DMS53 (cell line): Measurements from ENCODE around the gene ANKDD1A.
A peak's percentile ranks its signal among the peaks of the same experiment; 100 is the strongest.

Experiments used
- DNase-seq: peaks from one replicate; lab custom pipeline; 2025; lab: John Stamatoyannopoulos, UW

The ANKDD1A gene

GRCh38 chr15:64895285-64896065 is 16.2 kb upstream of the ANKDD1A start:
- no peak for DNase-seq

- no peak for DNase-seq
Observed at GRCh38 chr15:64896371-64897069, 15.2 kb upstream of the ANKDD1A start.

DNA sequence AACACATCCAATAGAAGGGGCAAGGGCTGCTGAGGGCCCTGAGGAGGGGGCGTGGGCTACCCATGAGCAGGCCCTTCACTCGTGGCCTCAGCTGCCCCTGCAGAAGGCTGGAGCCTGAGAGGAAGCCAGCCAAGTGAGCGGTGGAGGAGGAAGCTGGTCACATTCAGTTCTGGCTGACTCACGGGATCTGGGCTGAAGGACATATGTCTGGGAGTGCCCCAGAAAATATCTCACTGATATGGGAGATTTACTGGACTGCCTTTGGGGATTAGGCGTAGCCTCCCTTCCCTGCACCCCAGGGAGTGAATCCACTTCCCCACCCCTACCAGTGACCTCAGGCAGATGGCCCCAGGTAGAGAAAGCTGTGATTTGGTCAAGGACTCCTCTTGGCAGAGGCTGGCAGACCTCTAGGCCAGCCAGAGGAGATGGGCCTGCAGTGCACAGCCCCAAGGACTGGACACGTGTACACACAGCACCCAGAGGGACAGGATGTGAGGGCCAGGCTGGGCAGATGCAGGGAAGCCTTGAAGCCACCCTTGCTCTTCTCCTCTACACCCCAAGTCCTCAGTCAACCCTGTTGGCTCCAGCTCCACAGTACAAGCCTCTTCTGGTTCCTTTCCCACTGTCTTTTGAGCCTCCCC is 14.2 kb upstream of the ANKDD1A start:
- DNase-seq = no peak

- no peak for DNase-seq
Observed at GRCh38 chr15:64898406-64898805, 13.3 kb upstream of the ANKDD1A start.

- DNase-seq = peak; percentile 18
Observed at GRCh38 chr15:64901141-64901540, 10.6 kb upstream of the ANKDD1A start.

GRCh38 chr15:64901914-64902313 is 9.8 kb upstream of the ANKDD1A start:
- no peak for DNase-seq

DNA sequence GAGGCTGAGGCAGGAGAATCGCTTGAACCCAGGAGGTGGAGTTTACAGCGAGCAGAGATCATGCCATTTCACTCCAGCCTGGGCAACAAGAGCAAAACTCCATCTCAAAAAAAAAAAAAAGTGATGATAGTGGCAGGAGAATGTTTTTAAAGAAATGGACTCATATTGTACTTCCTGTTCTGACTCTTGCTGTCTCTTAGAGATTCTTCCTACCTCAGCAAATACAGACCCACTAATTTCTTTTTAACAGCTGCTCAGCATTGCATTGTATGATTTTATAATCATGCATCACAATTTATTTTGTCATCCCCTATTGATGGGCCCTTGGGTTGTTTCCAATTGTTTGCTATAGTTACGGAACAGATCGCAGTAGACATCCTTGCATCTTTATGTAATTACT is 8.8 kb upstream of the ANKDD1A start:
- DNase-seq = no peak

DNA sequence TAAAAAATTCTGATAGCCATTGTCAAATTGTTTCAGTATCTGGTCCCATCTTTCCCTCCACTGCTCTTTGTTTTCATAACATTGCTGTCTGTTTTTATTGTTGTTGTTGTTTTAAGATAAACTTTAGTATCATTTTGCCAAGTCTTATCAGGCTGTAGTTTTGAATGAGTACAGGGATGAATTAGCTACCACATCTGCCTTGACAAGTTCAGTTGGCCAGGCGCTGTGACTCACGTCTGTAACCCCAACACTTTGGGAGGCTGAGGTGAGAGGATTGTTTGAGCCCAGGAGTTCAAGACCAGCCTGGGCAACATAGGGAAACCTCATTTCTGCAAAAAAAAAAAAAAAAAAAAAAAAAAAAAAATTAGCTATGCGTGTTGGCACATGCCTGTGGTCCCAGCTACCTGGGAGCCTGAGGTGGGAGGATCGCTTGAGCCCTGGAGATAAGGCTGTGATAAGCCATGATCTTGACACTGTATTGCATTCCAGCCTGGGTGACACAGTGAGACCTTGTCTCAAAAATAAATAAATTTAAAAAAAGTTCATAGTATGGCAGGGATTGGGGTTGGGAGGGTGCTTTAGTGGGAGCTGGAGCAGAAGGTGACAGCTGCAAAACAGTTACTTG is 8.3 kb upstream of the ANKDD1A start:
- no peak for DNase-seq

- DNase-seq = no peak
Observed at GRCh38 chr15:64904189-64904588, 7.5 kb upstream of the ANKDD1A start.

- DNase-seq = peak; percentile 82
Observed at GRCh38 chr15:64905119-64905831, 6.4 kb upstream of the ANKDD1A start.

GRCh38 chr15:64905941-64906340 is 5.8 kb upstream of the ANKDD1A start:
- DNase-seq = peak; percentile 4

DNA sequence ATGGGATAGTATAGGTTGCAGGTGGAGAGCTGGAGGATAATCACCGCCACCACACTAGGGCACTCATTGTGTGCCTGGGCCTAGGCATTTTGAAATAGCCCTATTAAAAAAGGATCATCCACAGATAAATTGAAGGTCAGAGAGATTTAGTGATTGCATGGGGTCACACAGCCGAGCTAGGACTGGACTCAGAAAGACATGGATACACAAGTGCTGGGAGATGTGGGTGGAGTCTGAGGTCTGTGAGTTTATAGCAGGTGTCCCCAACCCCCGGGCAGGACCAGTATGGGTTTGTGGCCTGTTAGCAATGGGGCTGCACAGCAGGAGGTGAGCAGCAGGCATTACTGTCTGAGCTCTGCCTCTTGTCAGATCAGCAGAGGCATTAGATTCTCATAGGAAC is 5.3 kb upstream of the ANKDD1A start:
- DNase-seq = no peak

DNA sequence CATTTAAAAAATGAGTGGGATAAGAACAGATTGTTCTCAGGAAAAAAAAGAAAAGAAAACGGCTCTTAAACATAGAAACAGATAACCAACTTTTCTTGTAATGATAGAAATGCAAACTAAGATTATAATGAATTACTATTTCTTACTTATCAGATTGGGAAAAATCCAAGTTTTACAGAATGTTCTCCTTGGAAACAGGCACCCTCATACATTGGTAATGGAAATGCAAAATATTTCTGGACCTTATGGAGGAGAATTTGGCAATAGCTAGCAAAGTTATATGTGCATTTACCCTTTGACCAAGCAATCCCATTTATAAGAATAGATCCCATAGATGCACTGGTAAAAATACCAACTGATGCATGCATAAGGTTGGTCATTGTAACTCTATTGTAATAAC is 3.7 kb upstream of the ANKDD1A start:
- no peak for DNase-seq

DNA sequence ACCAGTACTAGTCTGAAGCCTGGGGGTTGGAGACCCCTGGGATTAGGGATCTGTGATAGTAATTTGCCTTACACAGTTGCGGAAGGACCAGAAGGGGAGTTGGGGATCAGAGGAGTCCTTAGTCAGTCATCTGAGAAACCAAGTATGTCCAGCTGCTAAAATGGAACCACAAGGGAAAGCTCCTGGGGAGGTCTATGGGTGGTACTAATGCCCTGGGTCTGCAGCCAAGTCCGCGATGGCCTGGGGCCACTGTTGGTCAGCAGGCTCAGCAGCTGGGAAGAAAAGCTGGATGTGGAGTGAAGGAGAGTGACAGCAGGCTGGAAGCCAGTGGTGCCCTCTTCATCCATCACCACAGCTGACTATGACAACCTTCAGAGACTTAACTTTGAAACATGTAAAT is 2.2 kb upstream of the ANKDD1A start:
- DNase-seq = no peak

DNA sequence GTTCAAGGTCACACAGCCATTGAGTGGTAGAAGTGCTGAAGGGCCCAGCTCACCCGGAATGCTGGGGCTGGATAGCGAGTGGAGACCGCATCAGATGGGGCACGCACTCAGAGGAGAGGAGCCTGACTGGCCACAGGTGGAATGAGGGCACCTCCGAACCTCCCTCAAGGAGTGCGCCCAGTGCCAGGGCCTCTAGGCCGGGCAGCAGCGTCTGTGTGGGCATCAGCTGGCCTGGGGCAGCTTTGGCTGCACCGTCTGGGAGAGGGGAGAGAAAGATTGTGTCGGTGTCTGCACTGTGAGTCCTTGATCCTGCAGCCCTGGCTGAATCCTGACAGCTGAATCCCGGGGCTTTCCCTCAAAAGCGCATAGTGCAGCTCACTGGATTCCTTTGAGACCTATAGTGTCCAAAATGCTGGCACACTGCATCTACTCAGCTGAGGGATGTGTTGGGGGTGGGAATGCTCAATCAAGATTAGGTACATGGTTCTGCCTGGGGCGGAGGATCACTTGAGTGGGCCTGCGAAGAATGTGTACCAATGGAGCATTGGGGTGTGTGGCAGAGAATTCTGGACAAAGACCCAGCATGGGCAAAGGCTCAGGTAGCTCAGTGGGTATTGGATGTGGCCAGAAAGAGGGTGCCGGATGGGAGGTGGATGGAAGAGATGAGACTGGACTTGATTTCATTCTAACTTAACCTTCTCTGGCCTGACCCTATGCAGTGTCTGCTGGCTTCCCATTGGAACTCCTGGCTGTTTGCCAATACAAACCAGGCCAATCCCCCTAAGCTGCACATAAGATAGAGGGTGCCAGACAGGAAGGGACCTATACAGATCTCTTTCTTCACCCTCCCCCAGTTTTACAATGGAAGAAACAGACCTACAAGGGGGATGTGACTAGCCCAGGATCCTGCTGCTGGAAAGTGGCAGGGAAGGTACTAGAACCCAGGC is 950 bp downstream of the ANKDD1A start:
- peak; percentile 43 for DNase-seq

DNA sequence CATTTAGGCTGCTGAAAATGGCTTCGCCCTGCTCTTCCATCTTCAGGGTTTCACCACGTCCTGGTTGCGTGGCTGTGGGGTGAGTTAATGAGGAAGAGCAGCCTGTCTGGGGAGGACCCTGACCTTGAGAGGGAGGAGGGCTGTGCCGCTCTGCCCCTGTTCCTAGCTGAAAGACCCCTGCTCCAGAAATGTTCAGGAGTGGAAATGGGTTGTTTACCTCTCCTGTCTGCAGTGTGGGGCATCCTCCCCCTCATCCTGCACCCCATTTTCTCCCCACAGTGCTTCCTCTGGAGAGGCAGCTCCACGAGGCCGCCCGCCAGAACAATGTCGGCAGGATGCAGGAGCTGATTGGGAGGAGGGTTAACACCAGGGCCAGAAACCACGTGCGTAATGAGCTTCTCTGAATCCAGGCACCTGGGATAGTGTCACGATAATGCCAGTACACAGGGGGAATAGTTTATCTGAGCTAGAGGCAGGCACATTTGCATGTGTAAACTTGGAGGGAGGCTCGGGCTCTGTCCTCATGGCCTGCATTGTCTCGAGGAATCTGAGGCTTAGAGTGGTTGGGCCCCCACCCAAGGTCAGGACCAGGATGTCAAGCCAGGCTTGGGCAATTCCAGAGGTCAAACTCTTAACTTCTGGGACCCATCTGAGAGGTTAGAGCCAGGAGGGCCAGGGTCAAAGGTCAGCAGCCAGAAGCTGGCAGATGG is 4.0 kb downstream of the ANKDD1A start:
- no peak for DNase-seq

GRCh38 chr15:64916365-64916764 is 4.7 kb downstream of the ANKDD1A start:
- DNase-seq = no peak

GRCh38 chr15:64917211-64917610 is 5.5 kb downstream of the ANKDD1A start:
- DNase-seq = no peak

GRCh38 chr15:64919721-64920120 is 8.0 kb downstream of the ANKDD1A start:
- no peak for DNase-seq

DNA sequence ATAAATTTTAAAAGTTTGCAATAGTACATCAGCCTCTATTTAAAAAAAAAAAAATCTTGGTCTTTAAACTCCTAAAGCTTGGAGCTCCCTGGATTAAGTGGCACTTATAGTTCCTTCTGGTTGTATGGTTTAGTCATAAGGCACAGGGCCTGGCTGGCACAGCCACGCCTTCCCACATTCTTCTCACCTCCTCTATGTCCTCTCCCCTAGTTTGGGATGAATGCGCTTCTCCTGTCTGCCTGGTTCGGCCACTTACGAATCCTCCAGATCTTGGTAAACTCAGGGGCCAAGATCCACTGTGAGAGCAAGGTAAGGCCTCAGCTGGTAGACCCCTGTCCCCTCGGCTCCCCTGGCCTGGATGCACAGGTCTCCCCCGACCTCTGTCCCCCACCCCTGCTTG is 10.0 kb downstream of the ANKDD1A start:
- DNase-seq = no peak
